Central memory CD4-positive, alpha-beta T cell (primary cell): Measurements from ENCODE around the gene RAPGEF3.

Source experiments
- DNase-seq: peaks from one replicate; pipeline ENCODE4 v3.0.0; 2022

RAPGEF3 gene

GRCh38 chr12:47789712-47790489, 31.2 kb upstream of the RAPGEF3 start:
- no peak for DNase-seq

- no peak for DNase-seq
Observed at GRCh38 chr12:47789141-47789540, 30.5 kb upstream of the RAPGEF3 start.

DNA sequence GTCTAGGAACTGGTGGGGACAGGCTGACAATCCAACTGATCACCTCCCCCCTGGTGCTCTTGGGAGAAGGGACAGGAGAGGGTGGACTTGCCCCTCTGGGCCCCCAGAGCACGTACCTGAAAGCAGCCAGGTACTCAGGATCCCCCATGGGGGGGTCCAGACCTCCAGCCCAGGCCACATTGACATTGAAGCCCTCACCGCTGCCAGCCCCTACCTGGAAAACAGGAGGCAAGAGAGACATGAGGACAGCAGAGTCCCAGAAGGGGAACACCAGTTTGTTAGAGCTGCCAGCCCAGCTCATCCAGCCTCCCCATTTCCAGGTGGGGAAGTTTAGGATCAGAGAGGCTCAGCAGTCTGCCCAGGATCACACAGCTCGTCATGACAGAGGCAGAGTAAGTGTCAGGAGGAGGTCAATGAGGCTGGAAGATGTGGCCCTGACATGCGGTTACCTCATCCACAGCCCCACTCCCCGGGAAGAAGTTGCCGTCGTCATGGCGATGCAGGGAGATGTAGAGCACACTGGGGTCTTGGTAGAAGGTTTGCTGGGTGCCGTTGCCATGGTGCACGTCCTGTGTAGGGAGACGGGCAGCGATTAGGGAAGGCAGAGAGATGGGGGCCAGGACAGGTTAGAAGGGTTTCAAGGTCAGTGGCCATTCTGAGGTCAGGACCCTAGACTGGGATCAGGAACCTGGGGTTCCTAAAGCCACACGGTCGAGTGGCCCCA, 29.1 kb upstream of the RAPGEF3 start:
- no peak for DNase-seq

GRCh38 chr12:47786662-47787280, 28.1 kb upstream of the RAPGEF3 start:
- DNase-seq, result no peak

DNA sequence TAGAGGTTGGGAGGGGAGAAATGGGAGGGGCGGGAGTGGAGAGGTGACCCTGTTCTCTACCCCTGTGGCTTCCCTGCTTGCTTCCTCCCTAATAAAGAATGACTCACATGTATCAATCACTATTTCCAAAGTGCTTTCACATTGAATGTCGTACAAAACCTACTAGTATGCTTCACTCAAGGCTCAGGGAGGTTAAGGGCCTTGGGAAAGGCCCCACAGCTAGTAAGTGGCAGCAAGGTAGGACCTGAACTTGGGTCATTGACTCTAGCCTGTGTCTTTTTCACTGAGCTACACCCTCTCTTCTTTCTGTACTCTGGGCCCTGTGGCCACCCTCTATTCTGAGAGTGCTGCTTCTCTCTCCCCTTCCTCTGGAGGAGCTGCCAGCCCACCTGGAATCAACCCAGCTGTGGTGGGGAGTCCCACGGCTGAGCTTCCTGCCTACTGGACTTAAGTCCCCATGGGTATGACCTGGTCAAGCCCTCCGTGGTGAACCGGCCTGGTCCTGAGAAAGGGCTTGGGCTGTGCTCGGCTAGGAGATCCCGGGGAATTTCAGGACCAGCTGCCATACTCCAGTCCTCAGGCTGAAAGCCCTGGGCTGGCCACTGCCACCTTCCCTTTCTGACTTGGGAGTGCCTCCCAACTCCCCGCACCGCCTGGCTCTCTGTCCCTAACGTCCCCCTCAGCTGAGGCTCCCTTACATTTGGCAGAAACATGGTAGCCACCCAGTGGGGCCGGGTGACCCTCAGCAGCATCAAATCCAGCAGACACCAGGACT, 27.4 kb upstream of the RAPGEF3 start:
- no peak for DNase-seq

GRCh38 chr12:47785036-47785886, 26.6 kb upstream of the RAPGEF3 start:
- no peak for DNase-seq

GRCh38 chr12:47783821-47784819, 25.4 kb upstream of the RAPGEF3 start:
- DNase-seq, result no peak

DNA sequence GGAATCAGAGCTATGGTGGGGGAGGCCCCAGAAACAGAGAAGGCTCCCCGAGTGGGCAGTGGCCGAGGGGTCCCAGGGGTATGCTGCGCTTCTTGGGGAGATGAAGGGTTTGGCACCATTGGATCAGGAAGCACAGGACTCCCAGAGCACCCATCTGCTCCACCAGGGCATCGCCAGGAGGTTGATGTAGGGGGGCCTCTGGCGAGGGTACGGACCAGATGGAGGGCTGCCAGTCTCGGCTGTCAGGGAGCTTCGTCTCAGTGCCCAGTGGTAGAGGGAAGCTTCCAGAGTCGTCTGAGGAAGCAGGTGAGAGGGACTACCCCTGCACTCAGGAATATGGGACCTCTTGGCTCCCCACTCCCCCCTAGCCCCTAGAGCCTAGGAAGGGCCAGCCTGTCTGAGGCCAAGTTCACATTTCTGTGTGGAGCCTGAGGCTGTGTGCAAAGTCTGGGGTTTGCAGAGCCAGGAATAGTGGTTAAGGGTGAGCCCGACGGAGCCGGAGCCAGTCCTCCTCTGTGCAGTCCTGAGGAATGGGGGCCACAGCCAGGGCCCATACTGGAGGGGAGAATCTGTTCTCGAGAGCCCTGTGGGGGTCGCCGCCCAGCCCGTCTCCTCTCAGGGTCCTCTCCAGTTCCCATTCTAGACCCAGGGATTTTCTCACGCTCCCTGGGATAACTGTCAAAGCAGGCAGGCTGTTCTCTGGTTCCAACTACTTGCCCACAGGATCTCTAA, 24.5 kb upstream of the RAPGEF3 start:
- no peak for DNase-seq

- no peak for DNase-seq
Observed at GRCh38 chr12:47782372-47782770, 23.7 kb upstream of the RAPGEF3 start.

DNA sequence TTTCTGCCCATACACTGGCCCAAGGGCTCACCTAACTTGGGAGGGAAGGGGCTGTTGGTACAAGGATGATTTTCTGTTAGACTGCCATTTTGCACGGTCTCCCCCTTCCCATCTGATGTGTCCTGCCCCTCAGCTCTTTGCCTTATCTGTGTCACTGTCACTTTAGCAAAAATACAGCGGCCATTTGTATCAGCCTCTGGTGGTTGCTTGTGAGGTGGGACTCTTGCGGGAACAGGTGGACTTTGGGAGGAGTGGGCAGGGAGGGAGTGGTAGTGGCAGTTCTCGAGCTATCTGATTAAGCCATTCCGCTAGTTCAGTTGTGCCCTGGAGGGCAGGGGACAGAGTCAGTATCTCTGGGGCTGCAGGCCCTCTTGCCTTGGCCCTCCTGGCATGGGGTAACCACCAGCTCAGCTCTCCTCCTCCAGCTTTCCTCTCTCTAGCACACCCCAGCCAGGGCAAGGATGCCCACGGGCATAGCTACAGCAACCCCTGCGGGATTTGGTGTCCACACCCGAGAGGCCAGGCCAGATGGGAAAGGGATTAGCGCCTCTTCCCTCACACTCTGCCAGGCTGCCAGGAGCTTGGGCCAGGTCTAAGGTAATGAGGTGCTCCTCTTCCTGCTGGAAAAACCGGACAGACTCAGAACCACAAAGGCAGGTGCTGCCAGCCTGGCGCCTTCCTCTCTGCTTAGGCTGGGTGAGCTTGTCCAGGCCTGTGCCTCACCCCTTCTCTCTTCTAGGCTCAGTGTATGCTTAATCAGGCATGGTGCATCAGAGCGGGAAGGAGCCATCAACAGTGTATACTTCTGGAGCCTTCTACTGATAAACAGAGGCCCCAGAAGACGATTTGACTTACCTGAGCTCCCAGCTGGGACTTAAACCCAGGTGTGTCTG, 23.0 kb upstream of the RAPGEF3 start:
- DNase-seq, result no peak

GRCh38 chr12:47779943-47780504, 21.3 kb upstream of the RAPGEF3 start:
- DNase-seq, result no peak

- DNase-seq, result peak; percentile 82
Observed at GRCh38 chr12:47779301-47779942, 20.7 kb upstream of the RAPGEF3 start.

- no peak for DNase-seq
Observed at GRCh38 chr12:47778881-47779280, 20.2 kb upstream of the RAPGEF3 start.

DNA sequence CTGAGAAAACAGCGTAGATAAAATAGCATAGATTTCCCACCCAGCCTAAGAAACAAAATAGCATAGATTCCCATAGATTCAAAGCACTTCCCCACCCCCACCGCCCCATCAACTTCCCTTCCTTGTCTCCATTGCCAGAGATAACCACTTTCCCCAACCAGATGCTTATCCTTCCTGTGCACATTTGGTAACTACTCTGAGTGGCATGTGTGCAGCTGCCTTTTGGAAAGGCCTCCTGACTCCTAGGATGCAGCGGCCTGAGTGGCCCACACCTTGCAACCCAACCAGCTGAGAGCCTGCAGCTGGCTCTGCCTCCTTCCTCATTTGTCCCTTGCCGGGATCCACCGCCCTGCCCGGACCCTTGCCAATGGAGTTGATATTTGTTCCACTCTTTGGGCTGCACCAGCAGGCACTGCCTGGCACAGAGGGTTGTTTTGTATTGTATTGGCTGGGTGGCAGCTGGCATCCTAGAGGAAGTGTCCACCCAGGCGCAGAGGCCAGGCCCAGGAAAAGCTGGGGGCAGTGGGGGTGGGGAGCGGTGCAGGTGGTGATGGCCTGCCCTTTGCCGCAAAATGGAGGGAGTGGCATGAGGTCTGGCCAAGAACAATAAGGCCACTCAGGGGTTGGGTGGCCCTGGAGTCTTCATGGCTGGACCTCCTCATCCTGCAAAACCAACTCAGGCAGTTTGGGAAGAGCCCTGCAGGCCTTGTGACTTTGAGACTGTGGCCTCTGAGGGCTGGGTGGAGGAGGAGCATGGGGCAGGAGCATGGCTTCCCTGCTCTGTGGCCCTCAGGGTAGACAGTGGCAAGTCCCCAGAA, 19.3 kb upstream of the RAPGEF3 start:
- DNase-seq, result no peak

DNA sequence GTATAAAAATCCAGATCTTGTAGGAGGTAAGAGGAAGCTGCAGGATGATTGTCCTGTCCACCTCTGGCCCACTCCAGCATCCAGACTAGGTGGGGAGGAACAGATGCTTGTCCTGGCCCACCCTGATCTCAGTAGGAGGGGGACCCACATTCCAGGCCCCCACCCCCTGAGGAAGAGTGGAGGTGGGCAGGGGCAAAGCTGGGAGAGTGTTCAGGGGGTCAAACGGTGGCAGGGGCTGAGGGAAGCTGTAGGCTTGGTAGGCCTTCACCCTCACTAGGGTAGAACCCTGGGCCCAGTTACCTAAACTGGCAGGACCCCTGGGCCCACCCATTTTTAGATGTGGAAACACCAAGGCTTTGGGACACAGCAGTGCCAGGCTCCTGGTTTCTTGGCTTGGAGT, 18.5 kb upstream of the RAPGEF3 start:
- DNase-seq, result no peak

- DNase-seq, result no peak
Observed at GRCh38 chr12:47776471-47777143, 17.9 kb upstream of the RAPGEF3 start.
